Neural crest cell (in vitro differentiated cells): ENCODE data around the gene C1orf21. TPM values are rescaled to one million over a fixed set of nuclear protein-coding genes. Genes with fewer than 3 reads are reported as not detected.

Experiments used
- DNase-seq: peaks from one replicate; pipeline ENCODE4 v3.0.0; 2021; ENCODE audit warnings: low read depth, mixed read lengths, low spot score
- H3K27ac Mint-ChIP-seq: one replicate; pipeline ENCODE4 v1.8.0; 2021; ENCODE audit warnings: mild to moderate bottlenecking, mixed read lengths; ENCODE audit not compliant: unreplicated experiment
- H3K27me3 Mint-ChIP-seq: 2 replicates; pipeline ENCODE4 v1.8.0; 2021; ENCODE audit warnings: low read depth, mild to moderate bottlenecking, mixed read lengths
- H3K36me3 Mint-ChIP-seq: 2 replicates; pipeline ENCODE4 v1.8.0; 2021; ENCODE audit warnings: low read depth, mild to moderate bottlenecking, mixed read lengths
- H3K4me1 Mint-ChIP-seq: 2 replicates; pipeline ENCODE4 v1.8.0; 2021; ENCODE audit warnings: mixed read lengths
- H3K4me3 Mint-ChIP-seq: one replicate; pipeline ENCODE4 v1.8.0; 2021; ENCODE audit warnings: mild to moderate bottlenecking, mixed read lengths
- H3K9me3 Mint-ChIP-seq: 2 replicates; pipeline ENCODE4 v1.8.0; 2021; ENCODE audit warnings: mixed read lengths
- total RNA-seq: library from RNA; stranded (reverse); gene quantifications from 2 replicates; pipeline ENCODE4 v1.2.1, GENCODE V29; 2021
- TF ChIP-seq, protein P1 (sequence below): fragments of 200-600 bp; sonication (generic); conservative IDR thresholded peaks from 2 replicates; pipeline ENCODE4 v1.5.0; 2021; ENCODE audit warnings: antibody characterized with exemption, mild to moderate bottlenecking

C1orf21 gene
- total RNA-seq, 1 donor from 2014 or later, result 29.8 TPM

DNA sequence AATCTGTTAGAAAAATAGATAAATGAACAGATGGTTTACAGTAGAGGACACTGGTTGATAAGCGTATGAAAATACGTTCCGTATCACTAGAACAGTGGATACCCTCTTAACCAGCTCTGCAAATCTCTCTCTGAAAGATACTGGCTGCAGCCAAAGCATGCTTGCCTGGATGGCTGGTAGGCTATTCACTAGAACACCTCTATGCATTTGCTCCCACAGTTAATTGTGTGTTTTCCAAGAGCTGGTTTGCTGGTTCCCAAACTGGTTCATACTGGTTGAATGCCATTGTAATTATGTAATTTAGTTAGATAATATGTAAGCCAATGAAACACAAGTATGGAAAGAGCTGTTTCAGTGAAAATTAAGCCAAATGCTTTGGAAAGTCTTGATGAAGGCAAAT lies 126.6 kb downstream of the C1orf21 start:
- TF ChIP-seq, protein P1, sequence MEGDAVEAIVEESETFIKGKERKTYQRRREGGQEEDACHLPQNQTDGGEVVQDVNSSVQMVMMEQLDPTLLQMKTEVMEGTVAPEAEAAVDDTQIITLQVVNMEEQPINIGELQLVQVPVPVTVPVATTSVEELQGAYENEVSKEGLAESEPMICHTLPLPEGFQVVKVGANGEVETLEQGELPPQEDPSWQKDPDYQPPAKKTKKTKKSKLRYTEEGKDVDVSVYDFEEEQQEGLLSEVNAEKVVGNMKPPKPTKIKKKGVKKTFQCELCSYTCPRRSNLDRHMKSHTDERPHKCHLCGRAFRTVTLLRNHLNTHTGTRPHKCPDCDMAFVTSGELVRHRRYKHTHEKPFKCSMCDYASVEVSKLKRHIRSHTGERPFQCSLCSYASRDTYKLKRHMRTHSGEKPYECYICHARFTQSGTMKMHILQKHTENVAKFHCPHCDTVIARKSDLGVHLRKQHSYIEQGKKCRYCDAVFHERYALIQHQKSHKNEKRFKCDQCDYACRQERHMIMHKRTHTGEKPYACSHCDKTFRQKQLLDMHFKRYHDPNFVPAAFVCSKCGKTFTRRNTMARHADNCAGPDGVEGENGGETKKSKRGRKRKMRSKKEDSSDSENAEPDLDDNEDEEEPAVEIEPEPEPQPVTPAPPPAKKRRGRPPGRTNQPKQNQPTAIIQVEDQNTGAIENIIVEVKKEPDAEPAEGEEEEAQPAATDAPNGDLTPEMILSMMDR, result no peak
- Mint-ChIP-seq H3K4me3 (no peak overlapping the region), H3K27ac (no peak overlapping the region), H3K36me3 (peaks cover 6% of the 10 kb centered on the region), H3K9me3 (no peaks in the 10 kb centered on the region), H3K4me1 (peaks cover 4% of the 10 kb centered on the region), H3K27me3 (no peaks in the 10 kb centered on the region)
- DNase-seq, result no peak

DNA sequence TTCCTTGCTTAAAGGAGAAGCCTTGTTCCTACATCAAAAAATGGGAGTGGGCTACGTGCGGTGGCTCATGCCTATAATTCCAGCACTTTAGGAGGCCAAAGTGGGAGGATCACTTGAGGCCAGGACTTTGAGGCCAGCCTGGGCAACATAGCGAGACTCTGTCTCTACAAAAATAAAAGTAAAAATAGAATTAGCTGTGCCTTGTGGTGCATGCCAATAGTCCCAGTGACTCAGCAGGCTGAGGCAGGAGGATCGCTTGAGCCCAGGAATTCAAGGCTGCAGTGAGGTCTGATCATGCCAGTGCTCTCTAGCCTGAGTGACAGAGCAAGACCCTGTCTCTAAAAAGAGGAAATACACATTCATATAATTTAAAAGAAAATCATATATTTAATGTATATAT lies 127.1 kb downstream of the C1orf21 start:
- Mint-ChIP-seq H3K27ac (no peak overlapping the region), H3K9me3 (no peaks in the 10 kb centered on the region), H3K4me3 (no peak overlapping the region), H3K4me1 (peaks cover 4% of the 10 kb centered on the region), H3K36me3 (peaks cover 6% of the 10 kb centered on the region), H3K27me3 (no peaks in the 10 kb centered on the region)
- DNase-seq, result no peak
- TF ChIP-seq, protein P1, result no peak

DNA sequence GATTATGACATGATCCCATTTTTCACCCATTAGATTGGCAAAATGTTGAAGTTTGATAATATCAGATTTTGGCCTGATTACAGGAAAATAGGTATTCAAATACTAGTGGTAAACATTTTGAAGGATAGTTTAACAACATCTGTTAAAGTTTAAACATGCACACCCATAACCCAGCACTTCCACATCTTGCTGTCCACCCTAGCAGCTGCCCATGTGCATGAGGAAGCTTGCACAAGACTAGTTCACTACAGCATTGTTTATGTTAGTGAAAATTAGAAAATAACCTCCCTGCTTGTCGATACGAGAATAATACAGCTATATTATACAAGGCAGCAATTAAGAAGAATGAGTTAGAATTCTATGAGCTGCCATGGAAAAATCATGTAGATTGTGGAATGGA lies 127.6 kb downstream of the C1orf21 start:
- Mint-ChIP-seq H3K27ac (no peak overlapping the region), H3K36me3 (peaks cover 6% of the 10 kb centered on the region), H3K4me3 (no peak overlapping the region), H3K4me1 (no peaks in the 10 kb centered on the region), H3K27me3 (no peaks in the 10 kb centered on the region), H3K9me3 (no peaks in the 10 kb centered on the region)
- DNase-seq, result no peak
- TF ChIP-seq, protein P1, result no peak

DNA sequence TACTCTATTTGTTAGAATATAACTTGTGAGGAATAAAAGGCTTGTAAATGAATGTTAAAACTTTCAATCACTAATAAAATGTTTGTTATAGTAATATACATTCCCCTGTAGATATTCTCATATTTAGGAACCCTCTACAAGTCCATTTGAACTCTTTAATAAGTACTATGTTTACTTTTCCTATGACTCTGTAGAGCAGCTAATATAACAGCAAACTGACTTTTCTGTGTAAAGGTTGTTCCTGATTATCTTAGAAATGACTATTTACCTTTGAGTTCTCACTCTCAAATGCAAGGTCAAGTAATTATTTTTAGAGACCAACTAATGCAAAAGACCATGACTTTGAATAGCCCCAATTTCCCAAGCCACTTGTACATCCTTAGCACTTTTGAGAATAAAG lies 130.3 kb downstream of the C1orf21 start:
- H3K4me1 Mint-ChIP-seq, result peaks cover 5% of the 10 kb centered on the region
- H3K4me3 Mint-ChIP-seq, result no peak overlapping the region
- TF ChIP-seq, protein P1, result no peak
- no peak for DNase-seq
- H3K36me3 Mint-ChIP-seq, result peaks cover 7% of the 10 kb centered on the region
- no peaks in the 10 kb centered on the region for H3K9me3 Mint-ChIP-seq
- H3K27me3 Mint-ChIP-seq, result no peaks in the 10 kb centered on the region
- H3K27ac Mint-ChIP-seq, result no peak overlapping the region

DNA sequence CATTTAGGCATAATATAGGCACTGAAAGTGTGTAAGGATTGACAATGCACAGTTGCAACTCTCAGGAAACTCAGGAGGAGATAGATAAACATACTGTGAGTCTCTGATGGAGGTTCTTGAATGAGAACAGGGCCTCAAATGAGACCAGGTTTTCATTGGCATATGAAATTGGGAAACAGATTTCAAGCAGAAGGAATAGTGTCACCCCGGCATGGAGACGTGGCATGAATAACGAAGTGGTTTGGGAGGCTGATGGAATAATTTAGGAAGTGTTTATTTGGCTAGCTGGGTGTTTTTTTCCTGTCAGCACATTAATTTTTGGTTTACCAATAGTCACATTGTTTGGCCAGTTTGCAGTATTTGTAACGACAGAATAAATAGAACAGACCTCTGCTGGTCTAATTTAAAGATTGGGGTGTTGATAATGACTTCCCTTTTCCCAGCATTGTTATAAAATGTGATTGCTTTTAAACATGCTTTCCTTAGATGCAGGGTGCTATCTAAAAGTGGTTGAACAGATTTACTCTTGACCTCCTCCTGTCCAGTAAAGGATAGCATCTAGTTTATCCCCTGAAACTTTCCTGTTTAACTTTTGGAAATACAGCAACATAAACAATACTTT lies 132.0 kb downstream of the C1orf21 start:
- Mint-ChIP-seq H3K27me3 (no peaks in the 10 kb centered on the region), H3K36me3 (peaks cover 12% of the 10 kb centered on the region), H3K27ac (peak overlapping the region; percentile 69), H3K9me3 (peaks cover 4% of the 10 kb centered on the region), H3K4me1 (peaks cover 5% of the 10 kb centered on the region), H3K4me3 (no peak overlapping the region)
- TF ChIP-seq, protein P1, result no peak
- DNase-seq, result no peak
